Transverse colon (tissue), 4 donors: ENCODE measurements around the gene MCM3AP. TPM values are rescaled to one million over a fixed set of nuclear protein-coding genes. Genes with fewer than 3 reads are reported as not detected.
"Not testable (repeated sequence)": the region's sequence is repeated elsewhere in the genome, so short reads cannot be mapped to it uniquely, and the experiment has no call there.

Source experiments
- DNase-seq: peaks from one replicate; pipeline ENCODE4 v3.0.0-alpha.2; 2019
- H3K27ac ChIP-seq, 4 donors: fragments of 200-600 bp; sonication (generic); 2 replicates each; pipeline ENCODE4 v1.5.1; 2016 to 2018; ENCODE audit warnings: inconsistent platforms in 4 of 4
- H3K27me3 ChIP-seq: fragments of 200-600 bp; sonication (generic); 2 replicates; pipeline ENCODE4 v1.5.1; 2017; ENCODE audit warnings: inconsistent platforms
- H3K36me3 ChIP-seq, 4 donors: fragments of 200-600 bp; sonication (generic); 2 replicates each; pipeline ENCODE4 v1.5.1; 2017 to 2019; ENCODE audit warnings: inconsistent platforms in 4 of 4
- H3K4me1 ChIP-seq, 4 donors: fragments of 200-600 bp; sonication (generic); 2 replicates each; pipeline ENCODE4 v1.5.1; 2017 to 2020; ENCODE audit warnings: inconsistent platforms in 4 of 4
- H3K4me3 ChIP-seq, 4 donors: fragments of 200-600 bp; sonication (generic); 1 replicate in 1 of 4; 2 replicates in 3 of 4; pipeline versions ENCODE4 v1.5.1 to v1.6.1; 2017 to 2019; ENCODE audit warnings: inconsistent platforms in 4 of 4
- H3K9me3 ChIP-seq, 2 donors: fragments of 200-600 bp; sonication (generic); 2 replicates each; pipeline ENCODE4 v1.5.1; 2017 to 2019; ENCODE audit warnings: inconsistent platforms in 2 of 2
- EP300 ChIP-seq: sonication (generic); formaldehyde crosslinking; IDR thresholded peaks from one replicate; pipeline ENCODE4 v1.6.1; 2017; ENCODE audit warnings: antibody characterized with exemption, low read depth
- POLR2A ChIP-seq: fragments of 450-650 bp; IDR thresholded peaks from one replicate; pipeline ENCODE4 v1.6.1; 2016; ENCODE audit warnings: antibody characterized with exemption, mild to moderate bottlenecking, moderate library complexity
- POLR2AphosphoS5 ChIP-seq, 3 donors: sonication (generic); formaldehyde crosslinking; IDR thresholded peaks; one replicate each; pipeline ENCODE4 v1.6.1; 2016; ENCODE audit warnings: antibody characterized with exemption in 3 of 3
- WGBS, 2 donors: methylation state at CpG; one replicate each; pipeline ENCODE4 v1.1.5; 2018; ENCODE audit warnings: low coverage in 1 of 2; 5-methylcytosine and 5-hydroxymethylcytosine counted together
- in situ Hi-C, 4 donors: fragments of 200-750 bp; cut with MboI; loops; one replicate each; pipeline versions ENCODE4 v1.15.0 to v1.15.1; 2017; ENCODE audit warnings: low sequenced_read_pairs in 3 of 4, low pct_ligation_motif_present in 1 of 4, low pct_unique_long_range_greater_than_20kb in 1 of 4
- intact Hi-C: fragments of 100-400 bp; cut with DNase I; formaldehyde crosslinking; loops from one replicate; pipeline ENCODE4 v1.15.1; 2023; ENCODE audit warnings: low total_unique reads
- total RNA-seq, 4 donors: library from RNA; depleted of rRNA; stranded (reverse); fragments of >200 nt; gene quantifications; one replicate each; pipeline ENCODE4 v1.1.0, GENCODE V29; 2016
- TF ChIP-seq, protein P1 (sequence below), 5 experiments: fragments of 200-600 bp in 3 of 5; fragments of 450-650 bp in 2 of 5; sonication (generic) in 3 of 5; IDR thresholded peaks; 1 replicate in 2 of 5; 2 replicates in 3 of 5; pipeline ENCODE4 v1.5.1; 2016 to 2017; ENCODE audit warnings: antibody characterized with exemption in 5 of 5, inconsistent platforms in 3 of 5, mild to moderate bottlenecking in 2 of 5, moderate library complexity in 1 of 5

The MCM3AP gene
- total RNA-seq, 4 donors from 2014 or later: 87.4 to 348 (median 108) TPM

GRCh38 chr21:46228345-46229051 lies 56.9 kb downstream of the MCM3AP start, which contains the start of gene LSS:
LSS (minus strand) TSS chr21:46228774; CDS start chr21:46228745, 29 bp downstream.
- Histone ChIP-seq H3K27ac (peak within 1 kb of the TSS; percentile 79 to 93 (median 92)), H3K36me3 (no peaks in the 10 kb centered on the region), H3K4me3 (peak within 1 kb of the TSS; percentile 66 to 94 (median 82)), H3K4me1 (peaks cover 14 to 29% (median 23%) of the 10 kb centered on the region in 4 donors), H3K27me3 (no peaks in the 10 kb centered on the region), H3K9me3 (no peaks in the 10 kb centered on the region)
- intact Hi-C loops: loop anchor here (2.0 kb wide), 1 partner anchor 258 kb away; no protein-coding TSS in a partner anchor
- 0% methylated on average over 4 of the region's 77 CpGs; no CpG with 5 or more reads in 1 of the 2 donors for WGBS, 2 donors
- no peak for TF ChIP-seq EP300
- TF ChIP-seq POLR2A: peak; percentile 61
- TF ChIP-seq, protein P1, sequence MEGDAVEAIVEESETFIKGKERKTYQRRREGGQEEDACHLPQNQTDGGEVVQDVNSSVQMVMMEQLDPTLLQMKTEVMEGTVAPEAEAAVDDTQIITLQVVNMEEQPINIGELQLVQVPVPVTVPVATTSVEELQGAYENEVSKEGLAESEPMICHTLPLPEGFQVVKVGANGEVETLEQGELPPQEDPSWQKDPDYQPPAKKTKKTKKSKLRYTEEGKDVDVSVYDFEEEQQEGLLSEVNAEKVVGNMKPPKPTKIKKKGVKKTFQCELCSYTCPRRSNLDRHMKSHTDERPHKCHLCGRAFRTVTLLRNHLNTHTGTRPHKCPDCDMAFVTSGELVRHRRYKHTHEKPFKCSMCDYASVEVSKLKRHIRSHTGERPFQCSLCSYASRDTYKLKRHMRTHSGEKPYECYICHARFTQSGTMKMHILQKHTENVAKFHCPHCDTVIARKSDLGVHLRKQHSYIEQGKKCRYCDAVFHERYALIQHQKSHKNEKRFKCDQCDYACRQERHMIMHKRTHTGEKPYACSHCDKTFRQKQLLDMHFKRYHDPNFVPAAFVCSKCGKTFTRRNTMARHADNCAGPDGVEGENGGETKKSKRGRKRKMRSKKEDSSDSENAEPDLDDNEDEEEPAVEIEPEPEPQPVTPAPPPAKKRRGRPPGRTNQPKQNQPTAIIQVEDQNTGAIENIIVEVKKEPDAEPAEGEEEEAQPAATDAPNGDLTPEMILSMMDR (IDR thresholded peaks at IDR 0.05): no peak
- TF ChIP-seq POLR2AphosphoS5 (IDR thresholded peaks at IDR 0.05): peak; percentile 72 to 82 (median 81)
- in situ Hi-C loops: no loop called here
- DNase-seq: peak; percentile 99

DNA sequence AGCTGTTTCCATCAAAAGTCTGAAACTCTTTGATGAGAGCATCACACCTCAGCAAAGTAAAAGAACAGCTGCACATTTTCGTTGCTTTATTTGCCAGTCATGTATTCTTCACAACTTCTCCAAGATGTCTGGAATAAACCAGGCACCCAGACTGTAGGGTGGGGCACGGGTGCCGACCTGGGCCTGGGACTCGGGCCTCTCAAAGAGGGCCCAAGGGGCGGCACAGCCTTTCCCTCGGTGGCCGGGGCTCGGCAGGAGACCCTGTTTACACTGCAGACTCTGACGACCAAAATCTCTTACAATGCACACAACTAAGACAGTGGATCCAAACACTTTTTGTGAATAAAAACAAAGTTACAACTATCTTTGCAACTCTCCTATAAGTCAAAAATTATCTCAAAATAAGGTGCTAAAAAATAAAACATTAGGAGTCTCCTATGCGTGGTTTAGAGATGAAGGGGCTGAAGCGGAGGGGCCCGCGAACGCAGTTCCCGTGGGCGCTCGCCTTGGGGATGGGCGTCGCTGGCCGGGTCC lies 57.5 kb downstream of the MCM3AP start:
- TF ChIP-seq POLR2A: no peak
- Histone ChIP-seq H3K4me1 (peaks cover 14 to 29% (median 23%) of the 10 kb centered on the region in 4 donors), H3K4me3 (peak overlapping the region; percentile 66 to 94 (median 78)), H3K36me3 (no peaks in the 10 kb centered on the region), H3K9me3 (no peaks in the 10 kb centered on the region), H3K27me3 (no peaks in the 10 kb centered on the region), H3K27ac (peak overlapping the region; percentile 79 to 93 (median 92))
- in situ Hi-C loops: no loop called here
- 0 to 4% methylated on average over 2 to 20 of the region's 20 CpGs for WGBS, 2 donors
- DNase-seq: no peak
- intact Hi-C loops: loop anchor here (2.0 kb wide), 1 partner anchor 257 kb away; no protein-coding TSS in a partner anchor

GRCh38 chr21:46226920-46227599 lies 58.4 kb downstream of the MCM3AP start:
- no peaks in the 10 kb centered on the region for H3K27me3 ChIP-seq
- peak overlapping the region; percentile 79 to 93 (median 92) for H3K27ac ChIP-seq
- H3K4me1 ChIP-seq: peaks cover 14 to 29% (median 23%) of the 10 kb centered on the region in 4 donors
- no peaks in the 10 kb centered on the region for H3K9me3 ChIP-seq
- intact Hi-C loops (no loop called here), in situ Hi-C loops (no loop called here)
- peak overlapping the region in 3 of 4 donors; percentile 66 to 94 (median 81) for H3K4me3 ChIP-seq
- H3K36me3 ChIP-seq: no peaks in the 10 kb centered on the region
- TF ChIP-seq, protein P1 (IDR thresholded peaks at IDR 0.05): no peak
- TF ChIP-seq POLR2A: no peak
- TF ChIP-seq EP300: no peak
- TF ChIP-seq POLR2AphosphoS5 (IDR thresholded peaks at IDR 0.05): no peak
- WGBS, 2 donors: 47 to 54% methylated on average over 1 to 4 of the region's 4 CpGs
- DNase-seq: no peak

DNA sequence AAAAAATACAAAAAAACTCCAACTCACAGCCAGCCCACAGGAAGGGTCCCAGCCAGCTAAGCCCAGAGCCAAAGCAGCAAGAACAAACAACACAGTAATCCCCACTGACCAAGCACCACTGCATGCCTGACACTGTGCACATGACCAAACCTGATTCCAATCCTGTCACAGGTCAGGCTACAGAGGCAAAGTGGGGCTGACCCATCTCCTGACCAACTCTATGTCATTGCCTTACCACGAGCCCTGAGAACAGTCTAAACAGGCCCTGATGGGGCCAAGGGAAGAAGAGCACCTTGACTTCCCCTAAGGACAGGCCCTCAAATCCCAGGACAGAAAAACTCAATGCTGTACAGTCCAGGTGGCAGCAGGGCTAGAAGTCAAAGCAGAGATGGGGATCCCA lies 59.3 kb downstream of the MCM3AP start:
- Histone ChIP-seq H3K4me3 (no peak overlapping the region), H3K27ac (peak overlapping the region in 3 of 4 donors; percentile 17 to 93 (median 90)), H3K9me3 (no peaks in the 10 kb centered on the region), H3K27me3 (no peaks in the 10 kb centered on the region), H3K4me1 (peaks cover 14 to 29% (median 23%) of the 10 kb centered on the region in 4 donors), H3K36me3 (no peaks in the 10 kb centered on the region)
- intact Hi-C loops (no loop called here), in situ Hi-C loops (no loop called here)
- 100% methylated on average over 1 of the region's 1 CpG; no CpG with 5 or more reads in 1 of the 2 donors for WGBS, 2 donors
- no peak for TF ChIP-seq EP300
- TF ChIP-seq POLR2A: no peak
- no peak for TF ChIP-seq POLR2AphosphoS5 (IDR thresholded peaks at IDR 0.05)
- DNase-seq: no peak

DNA sequence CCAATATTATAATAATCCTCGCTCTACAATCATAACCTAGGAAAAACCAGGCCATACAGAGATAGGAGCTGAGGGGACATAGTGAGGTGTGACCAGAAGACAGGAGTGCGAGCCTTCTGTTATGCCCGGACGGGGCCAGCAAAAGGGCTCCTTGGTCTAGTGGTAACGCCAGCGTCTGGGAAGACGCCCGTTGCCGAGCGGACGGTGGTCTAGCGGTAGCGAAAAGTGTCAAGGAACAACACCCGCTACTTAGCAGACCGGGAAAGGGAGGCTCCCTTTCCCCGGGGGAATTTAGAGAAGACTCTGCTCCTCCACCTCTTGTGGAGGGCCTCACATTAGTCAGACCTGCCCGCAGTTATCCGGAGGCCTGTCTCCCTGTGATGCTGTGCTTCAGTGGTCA lies 61.8 kb downstream of the MCM3AP start:
- DNase-seq, in situ Hi-C loops, H3K27ac ChIP-seq, H3K4me3 ChIP-seq, H3K27me3 ChIP-seq, H3K9me3 ChIP-seq, intact Hi-C loops, H3K36me3 ChIP-seq: not testable (repeated sequence)
- peaks cover 9 to 21% (median 19%) of the 10 kb centered on the region in 4 donors for H3K4me1 ChIP-seq
- 88 to 95% methylated on average over 3 to 18 of the region's 18 CpGs for WGBS, 2 donors
